HEK293 (cell line): ENCODE measurements around the gene TSPO2.

ENCODE experiments used
- CTCF ChIA-PET: fragments of 350-600 bp; formaldehyde crosslinking; extraction: SDS; loops from one replicate; lab custom pipeline; 2021; ENCODE audit warnings: antibody characterized with exemption; lab: Yijun Ruan, JAX
- POLR2A ChIA-PET: fragments of 300-600 bp; formaldehyde crosslinking; extraction: SDS; loops from one replicate; lab custom pipeline; 2020; ENCODE audit warnings: antibody characterized with exemption, inconsistent platforms; lab: Yijun Ruan, JAX
- H3K27ac ChIP-seq: fragments of 200-500 bp; sonication (Bioruptor generic); 2 replicates; pipeline ENCODE4 v1.5.1; 2014; ENCODE audit warnings: low read depth, low read length, control low read depth, inconsistent platforms; ENCODE audit errors: extremely low read depth
- H3K36me3 ChIP-seq, 2 experiments: fragments of 200-500 bp in 1 of 2; sonication (Bioruptor generic) in 1 of 2; 1 replicate in 1 of 2; 2 replicates in 1 of 2; pipeline ENCODE4 v1.5.1; 2014 to 2017; ENCODE audit warnings: inconsistent platforms in 2 of 2, low read length in 2 of 2; ENCODE audit not compliant: control insufficient read depth in 2 of 2, insufficient read depth in 1 of 2
- H3K4me1 ChIP-seq: fragments of 200-500 bp; sonication (Bioruptor generic); 2 replicates; pipeline ENCODE4 v1.5.1; 2014; ENCODE audit warnings: mild to moderate bottlenecking, low read length, inconsistent platforms; ENCODE audit not compliant: control insufficient read depth, insufficient read depth
- H3K4me3 ChIP-seq: 2 replicates; pipeline ENCODE4 v1.5.1; 2011; ENCODE audit warnings: low read depth, mild to moderate bottlenecking, control low read depth, low read length, moderate library complexity
- H3K9me3 ChIP-seq: fragments of 200-500 bp; sonication (Bioruptor generic); 2 replicates; pipeline ENCODE4 v1.5.1; 2014; ENCODE audit warnings: low read depth, low read length, inconsistent platforms; ENCODE audit not compliant: control insufficient read depth, insufficient read depth
- CTCF ChIP-seq: fragments of 450-650 bp; formaldehyde crosslinking; IDR thresholded peaks from 2 replicates; pipeline ENCODE4 v1.5.1; 2016; ENCODE audit warnings: missing biosample characterization, missing genetic modification characterization
- EGR2 ChIP-seq: fragments of 450-650 bp; formaldehyde crosslinking; IDR thresholded peaks from 2 replicates; pipeline ENCODE4 v1.5.1; 2016; ENCODE audit warnings: low read depth, missing biosample characterization, missing genetic modification characterization
- GLIS2 ChIP-seq: fragments of 450-650 bp; formaldehyde crosslinking; IDR thresholded peaks from 2 replicates; pipeline ENCODE4 v1.5.1; 2016; ENCODE audit warnings: missing biosample characterization, missing genetic modification characterization
- SCRT2 ChIP-seq: fragments of 450-650 bp; formaldehyde crosslinking; IDR thresholded peaks from 2 replicates; pipeline ENCODE4 v1.5.1; 2016; ENCODE audit warnings: missing biosample characterization, missing genetic modification characterization
- TCF7L2 ChIP-seq: IDR thresholded peaks from 2 replicates; pipeline ENCODE4 v1.6.1; 2011; ENCODE audit warnings: low read depth, mild to moderate bottlenecking, inconsistent platforms, low read length, moderate library complexity, borderline replicate concordance
- ZBTB11 ChIP-seq: fragments of 450-650 bp; formaldehyde crosslinking; conservative IDR thresholded peaks from 2 replicates; pipeline ENCODE4 v1.5.1; 2016; ENCODE audit warnings: low read depth, missing biosample characterization, missing genetic modification characterization
- ZBTB21 ChIP-seq: fragments of 450-650 bp; formaldehyde crosslinking; IDR thresholded peaks from 2 replicates; pipeline ENCODE4 v1.5.1; 2017; ENCODE audit warnings: missing biosample characterization, missing genetic modification characterization
- ZBTB49 ChIP-seq: fragments of 450-650 bp; formaldehyde crosslinking; IDR thresholded peaks from 2 replicates; pipeline ENCODE4 v1.5.1; 2016; ENCODE audit warnings: missing biosample characterization, missing genetic modification characterization, low read depth
- ZNF184 ChIP-seq: fragments of 450-650 bp; IDR thresholded peaks from 2 replicates; pipeline ENCODE4 v1.5.1; 2018; ENCODE audit warnings: missing biosample characterization, mild to moderate bottlenecking, missing genetic modification characterization
- ZNF221 ChIP-seq: fragments of 450-650 bp; formaldehyde crosslinking; IDR thresholded peaks from 2 replicates; pipeline ENCODE4 v1.5.1; 2017; ENCODE audit warnings: missing biosample characterization, missing genetic modification characterization, borderline replicate concordance
- ZNF274 ChIP-seq, 2 experiments: fragments of 200-500 bp in 1 of 2; fragments of 450-650 bp in 1 of 2; sonication (Bioruptor generic) in 1 of 2; formaldehyde crosslinking in 1 of 2; IDR thresholded peaks; 2 replicates each; pipeline versions ENCODE4 v1.5.1 to v1.6.1; 2014 to 2016; ENCODE audit warnings: borderline replicate concordance in 1 of 2, inconsistent platforms in 1 of 2, low read length in 1 of 2, missing biosample characterization in 1 of 2, missing genetic modification characterization in 1 of 2
- ZNF391 ChIP-seq: fragments of 450-650 bp; formaldehyde crosslinking; IDR thresholded peaks from 2 replicates; pipeline ENCODE4 v1.5.1; 2016; ENCODE audit warnings: low read depth, missing biosample characterization, missing genetic modification characterization, borderline replicate concordance
- ZNF394 ChIP-seq: fragments of 450-650 bp; formaldehyde crosslinking; IDR thresholded peaks from 2 replicates; pipeline ENCODE4 v1.5.1; 2016; ENCODE audit warnings: missing biosample characterization, missing genetic modification characterization, mild to moderate bottlenecking, moderate library complexity, borderline replicate concordance
- ZNF488 ChIP-seq: fragments of 450-650 bp; formaldehyde crosslinking; IDR thresholded peaks from 2 replicates; pipeline ENCODE4 v1.5.1; 2016; ENCODE audit warnings: missing biosample characterization, missing genetic modification characterization
- ZNF514 ChIP-seq: fragments of 450-650 bp; formaldehyde crosslinking; IDR thresholded peaks from 2 replicates; pipeline ENCODE4 v1.5.1; 2016; ENCODE audit warnings: missing biosample characterization, missing genetic modification characterization
- ZNF530 ChIP-seq: fragments of 450-650 bp; formaldehyde crosslinking; IDR thresholded peaks from 2 replicates; pipeline ENCODE4 v1.5.1; 2016; ENCODE audit warnings: low read depth, missing biosample characterization, missing genetic modification characterization
- ZNF580 ChIP-seq: fragments of 450-650 bp; formaldehyde crosslinking; IDR thresholded peaks from 2 replicates; pipeline ENCODE4 v1.5.1; 2016; ENCODE audit warnings: missing biosample characterization, missing genetic modification characterization
- ZNF677 ChIP-seq: fragments of 450-650 bp; IDR thresholded peaks from 2 replicates; pipeline ENCODE4 v1.5.0; 2018; ENCODE audit warnings: missing biosample characterization, mild to moderate bottlenecking, missing genetic modification characterization, moderate library complexity

Gene TSPO2

GRCh38 chr6:41049955-41050354 lies 7.7 kb downstream of the TSPO2 start:
- CTCF ChIA-PET: interaction anchor here (2.9 to 10.6 kb wide), 2 partner anchors 11 to 22 kb away, joined by 12 to 100 read pairs; partner anchors contain the start of genes TSPO2 and UNC5CL
- TF ChIP-seq CTCF: no peak
- no peak for TF ChIP-seq ZNF274 (IDR thresholded peaks at IDR 0.05; ENCODE audit: low read length)
- no peak for TF ChIP-seq ZNF274 (tag by site-specific recombination; IDR thresholded peaks at IDR 0.05; ENCODE audit: borderline replicate concordance)
- no peak for TF ChIP-seq GLIS2 (tag by site-specific recombination)
- no peak for TF ChIP-seq ZBTB21 (tag by site-specific recombination)
- TF ChIP-seq ZNF677: no peak
- TF ChIP-seq ZNF394: no peak
- no peak for TF ChIP-seq ZNF580 (tag by site-specific recombination)
- no peak for TF ChIP-seq ZNF514 (tag by site-specific recombination)
- no peak for TF ChIP-seq SCRT2
- no peak for TF ChIP-seq ZNF221 (tag by site-specific recombination)
- TF ChIP-seq ZNF184: no peak
- TF ChIP-seq ZBTB11 (tag by site-specific recombination): no peak
- TF ChIP-seq ZNF530 (tag by site-specific recombination): no peak
- TF ChIP-seq ZNF391 (tag by site-specific recombination): no peak
- no peak for TF ChIP-seq EGR2 (tag by site-specific recombination)
- TF ChIP-seq ZBTB49 (tag by site-specific recombination): no peak
- TF ChIP-seq ZNF488 (tag by site-specific recombination): no peak
- no peak for TF ChIP-seq TCF7L2
- TF ChIP-seq, all 188 proteins: peak for 0
- Histone ChIP-seq H3K27ac (no peak overlapping the region), H3K4me1 (no peaks in the 10 kb centered on the region), H3K36me3 (no peaks in the 10 kb centered on the region), H3K4me3 (no peak overlapping the region), H3K9me3 (no peaks in the 10 kb centered on the region)
- POLR2A ChIA-PET: no interaction called here
